ENCODE measurements around the gene PLEKHA3. TPM values are rescaled to one million over a fixed set of nuclear protein-coding genes. Genes with fewer than 3 reads are reported as not detected.

PLEKHA3 gene
- total RNA-seq, 6 donors from 2014 or later = 5.2 to 28.9 (median 14.8) TPM

- 88 to 98% methylated on average over 4 of the region's 4 CpGs for WGBS, 2 donors
- no peaks in the 10 kb centered on the region for H3K27me3 ChIP-seq
- DNase-seq (no peak), ATAC-seq (ENCODE audit: low FRiP score in 2 of 2) (no peak)
- H3K9me3 ChIP-seq = no peaks in the 10 kb centered on the region
- no peak overlapping the region for H3K4me3 ChIP-seq
- TF ChIP-seq CTCF (IDR thresholded peaks at IDR 0.05) = no peak
- TF ChIP-seq POLR2A (IDR thresholded peaks at IDR 0.05) = no peak
- TF ChIP-seq EP300 (IDR thresholded peaks at IDR 0.05) = no peak
- H3K36me3 ChIP-seq = peaks cover 0 to under 1% (median under 1%) of the 10 kb centered on the region in 4 donors
- H3K4me1 ChIP-seq = peaks cover 0 to 10% (median 7%) of the 10 kb centered on the region in 4 donors
- H3K27ac ChIP-seq = no peak overlapping the region
Observed at GRCh38 chr2:178526256-178526655, 46.0 kb downstream of the PLEKHA3 start.

- DNase-seq (no peak), ATAC-seq (ENCODE audit: low FRiP score in 2 of 2) (no peak)
- Histone ChIP-seq H3K27ac (no peak overlapping the region), H3K9me3 (no peaks in the 10 kb centered on the region), H3K4me3 (no peak overlapping the region), H3K36me3 (peaks cover 0 to 14% (median 6%) of the 10 kb centered on the region in 4 donors), H3K4me1 (peaks cover 0 to 10% (median 7%) of the 10 kb centered on the region in 4 donors), H3K27me3 (no peaks in the 10 kb centered on the region)
- TF ChIP-seq POLR2A (IDR thresholded peaks at IDR 0.05) (no peak), CTCF (IDR thresholded peaks at IDR 0.05) (no peak), POLR2AphosphoS5 (IDR thresholded peaks at IDR 0.05) (no peak), EP300 (IDR thresholded peaks at IDR 0.05) (no peak)
- WGBS, 2 donors = 83 to 100% methylated on average over 2 of the region's 2 CpGs
Observed at GRCh38 chr2:178527592-178527991, 47.3 kb downstream of the PLEKHA3 start.

- H3K4me1 ChIP-seq = peaks cover 0 to 10% (median 7%) of the 10 kb centered on the region in 4 donors
- no peaks in the 10 kb centered on the region for H3K9me3 ChIP-seq
- no peak overlapping the region for H3K4me3 ChIP-seq
- DNase-seq (no peak), ATAC-seq (ENCODE audit: low FRiP score in 2 of 2) (no peak)
- no peak for TF ChIP-seq CTCF (IDR thresholded peaks at IDR 0.05)
- TF ChIP-seq POLR2A (IDR thresholded peaks at IDR 0.05) = no peak
- no peak for TF ChIP-seq EP300 (IDR thresholded peaks at IDR 0.05)
- no peak for TF ChIP-seq POLR2AphosphoS5 (IDR thresholded peaks at IDR 0.05)
- 94 to 96% methylated on average over 5 of the region's 5 CpGs for WGBS, 2 donors
- peaks cover 0 to 25% (median 15%) of the 10 kb centered on the region in 4 donors for H3K36me3 ChIP-seq
- H3K27me3 ChIP-seq = no peaks in the 10 kb centered on the region
- H3K27ac ChIP-seq = peak overlapping the region in 1 of 4 donors; percentile 68
Observed at GRCh38 chr2:178528647-178529046, 48.4 kb downstream of the PLEKHA3 start.

- 81 to 86% methylated on average over 2 of the region's 2 CpGs for WGBS, 2 donors
- DNase-seq = no peak
- H3K4me1 ChIP-seq = peaks cover 0 to 4% (median 2%) of the 10 kb centered on the region in 4 donors
Observed at GRCh38 chr2:178529194-178529593, 48.9 kb downstream of the PLEKHA3 start.

More at GRCh38 chr2:178529194-178529593, 48.9 kb downstream of the PLEKHA3 start:
- Histone ChIP-seq H3K4me3 (no peak overlapping the region), H3K27ac (peak overlapping the region in 1 of 4 donors; percentile 68), H3K27me3 (no peaks in the 10 kb centered on the region), H3K36me3 (peaks cover 0 to 30% (median 19%) of the 10 kb centered on the region in 4 donors), H3K9me3 (no peaks in the 10 kb centered on the region)
- ATAC-seq (ENCODE audit: low FRiP score in 2 of 2) = no peak
- TF ChIP-seq POLR2A (IDR thresholded peaks at IDR 0.05) = no peak
- TF ChIP-seq CTCF (IDR thresholded peaks at IDR 0.05) = no peak
- no peak for TF ChIP-seq EP300 (IDR thresholded peaks at IDR 0.05)
- TF ChIP-seq POLR2AphosphoS5 (IDR thresholded peaks at IDR 0.05) = no peak
